Neural progenitor cell (in vitro differentiated cells): ENCODE data around the gene LMO1.

Experiments used
- CTCF ChIP-seq: fragments of 200-600 bp; sonication (generic); IDR thresholded peaks from 2 replicates; pipeline ENCODE4 v1.5.1; 2017; ENCODE audit warnings: antibody characterized with exemption, mild to moderate bottlenecking
- EZH2 ChIP-seq: fragments of 200-600 bp; sonication (generic); IDR thresholded peaks from 2 replicates; pipeline ENCODE4 v1.6.1; 2017; ENCODE audit warnings: antibody characterized with exemption, mild to moderate bottlenecking, moderate library complexity

DNA sequence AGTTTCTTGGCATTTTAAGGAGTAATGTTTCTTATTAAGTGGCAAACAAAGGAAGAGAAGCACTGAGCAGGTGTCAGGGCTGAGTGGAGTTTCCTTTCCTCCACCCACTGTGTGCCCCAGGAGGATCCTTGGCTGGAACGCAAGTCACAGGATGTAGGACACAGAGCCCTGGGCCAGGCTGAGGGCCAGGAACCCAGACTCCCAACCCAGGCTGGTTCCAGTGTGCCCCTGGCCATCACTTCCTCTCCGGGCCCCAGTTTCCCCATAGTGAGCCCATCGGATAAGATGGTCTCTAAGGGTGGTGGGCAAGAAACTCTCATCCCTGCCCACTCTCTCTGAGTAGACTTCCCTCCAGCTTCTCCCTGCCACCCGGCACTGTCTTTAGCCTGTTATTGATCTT lies 45.3 kb downstream of the LMO1 start:
- no peak for TF ChIP-seq CTCF
- no peak for TF ChIP-seq EZH2
